Measurements from ENCODE around the gene DUSP5.

The DUSP5 gene

GRCh38 chr10:110506448-110506847, 8.7 kb downstream of the DUSP5 start:
- no peaks in the 10 kb centered on the region for H3K9me2 ChIP-seq (replicated peaks; ENCODE audit: insufficient read depth, low read length)
- no peak overlapping the region for H2AFZ ChIP-seq (ENCODE audit: low read length)
- DNase-seq = no peak
- H3K9me3 ChIP-seq (replicated peaks; ENCODE audit: insufficient read depth, low read length) = no peaks in the 10 kb centered on the region
- H3K36me3 ChIP-seq (replicated peaks; ENCODE audit: insufficient read depth, low read length) = peaks cover 65% of the 10 kb centered on the region
- H3K27ac ChIP-seq (ENCODE audit: low read length) = no peak overlapping the region
- peaks cover 100% of the 10 kb centered on the region for H3K79me2 ChIP-seq (ENCODE audit: low read length)
- H3K9ac ChIP-seq (ENCODE audit: low read length) = no peak overlapping the region
- peaks cover 94% of the 10 kb centered on the region for H4K20me1 ChIP-seq (ENCODE audit: insufficient read depth, low read length)
- no peak overlapping the region for H3K4me3 ChIP-seq (ENCODE audit: low read length)
- TF ChIP-seq EZH2 (optimal IDR thresholded peaks at IDR 0.05; ENCODE audit: low read depth, low read length) (no peak), CTCF (IDR thresholded peaks at IDR 0.05; ENCODE audit: low read length) (no peak), EZH2phosphoT487 (IDR thresholded peaks at IDR 0.05; ENCODE audit: low read length) (no peak)
- no peaks in the 10 kb centered on the region for H3K27me3 ChIP-seq (replicated peaks; ENCODE audit: insufficient read depth, low read length)
- peaks cover 96% of the 10 kb centered on the region for H3F3A ChIP-seq (ENCODE audit: insufficient read depth, low read length)
- peaks cover 59% of the 10 kb centered on the region for H3K4me1 ChIP-seq (ENCODE audit: low read length)
- no peak overlapping the region for H3K4me2 ChIP-seq (ENCODE audit: low read depth, low read length)

GRCh38 chr10:110507346-110507745, 9.6 kb downstream of the DUSP5 start:
- no peaks in the 10 kb centered on the region for H3K9me2 ChIP-seq (replicated peaks; ENCODE audit: insufficient read depth, low read length)
- peaks cover 50% of the 10 kb centered on the region for H3K4me1 ChIP-seq (ENCODE audit: low read length)
- no peak overlapping the region for H3K4me3 ChIP-seq (ENCODE audit: low read length)
- no peaks in the 10 kb centered on the region for H3K9me3 ChIP-seq (replicated peaks; ENCODE audit: insufficient read depth, low read length)
- peaks cover 73% of the 10 kb centered on the region for H3K36me3 ChIP-seq (replicated peaks; ENCODE audit: insufficient read depth, low read length)
- no peak for DNase-seq
- H3F3A ChIP-seq (ENCODE audit: insufficient read depth, low read length) = peaks cover 96% of the 10 kb centered on the region
- TF ChIP-seq EZH2phosphoT487 (IDR thresholded peaks at IDR 0.05; ENCODE audit: low read length) = no peak
- TF ChIP-seq CTCF (IDR thresholded peaks at IDR 0.05; ENCODE audit: low read length) = no peak
- TF ChIP-seq EZH2 (optimal IDR thresholded peaks at IDR 0.05; ENCODE audit: low read depth, low read length) = no peak
- no peak overlapping the region for H3K9ac ChIP-seq (ENCODE audit: low read length)
- no peaks in the 10 kb centered on the region for H3K27me3 ChIP-seq (replicated peaks; ENCODE audit: insufficient read depth, low read length)
- H3K79me2 ChIP-seq (ENCODE audit: low read length) = peaks cover 100% of the 10 kb centered on the region
- H3K27ac ChIP-seq (ENCODE audit: low read length) = no peak overlapping the region; the same call in 1 of the 2 replicates
- H4K20me1 ChIP-seq (ENCODE audit: insufficient read depth, low read length) = peaks cover 95% of the 10 kb centered on the region
- H3K4me2 ChIP-seq (ENCODE audit: low read depth, low read length) = no peak overlapping the region
- H2AFZ ChIP-seq (ENCODE audit: low read length) = no peak overlapping the region

GRCh38 chr10:110508159-110508788, 10.6 kb downstream of the DUSP5 start:
- Histone ChIP-seq H3K27ac (ENCODE audit: low read length) (no peak overlapping the region; the same call in 1 of the 2 replicates), H3F3A (ENCODE audit: insufficient read depth, low read length) (peaks cover 96% of the 10 kb centered on the region), H3K4me3 (ENCODE audit: low read length) (no peak overlapping the region), H3K27me3 (replicated peaks; ENCODE audit: insufficient read depth, low read length) (no peaks in the 10 kb centered on the region), H2AFZ (ENCODE audit: low read length) (no peak overlapping the region), H4K20me1 (ENCODE audit: insufficient read depth, low read length) (peaks cover 95% of the 10 kb centered on the region), H3K9me2 (replicated peaks; ENCODE audit: insufficient read depth, low read length) (no peaks in the 10 kb centered on the region), H3K4me1 (ENCODE audit: low read length) (peaks cover 41% of the 10 kb centered on the region), H3K9me3 (replicated peaks; ENCODE audit: insufficient read depth, low read length) (no peaks in the 10 kb centered on the region), H3K36me3 (replicated peaks; ENCODE audit: insufficient read depth, low read length) (peaks cover 73% of the 10 kb centered on the region), H3K4me2 (ENCODE audit: low read depth, low read length) (no peak overlapping the region), H3K9ac (ENCODE audit: low read length) (no peak overlapping the region), H3K79me2 (ENCODE audit: low read length) (peaks cover 100% of the 10 kb centered on the region)
- no peak for DNase-seq
- TF ChIP-seq EZH2phosphoT487 (IDR thresholded peaks at IDR 0.05; ENCODE audit: low read length) = no peak

GRCh38 chr10:110508806-110509544, 11.3 kb downstream of the DUSP5 start:
- Histone ChIP-seq H3K4me2 (ENCODE audit: low read depth, low read length) (no peak overlapping the region), H3K27ac (ENCODE audit: low read length) (no peak overlapping the region), H2AFZ (ENCODE audit: low read length) (no peak overlapping the region), H3K9me2 (replicated peaks; ENCODE audit: insufficient read depth, low read length) (no peaks in the 10 kb centered on the region), H4K20me1 (ENCODE audit: insufficient read depth, low read length) (peaks cover 96% of the 10 kb centered on the region), H3K9ac (ENCODE audit: low read length) (no peak overlapping the region), H3K4me3 (ENCODE audit: low read length) (no peak overlapping the region), H3K27me3 (replicated peaks; ENCODE audit: insufficient read depth, low read length) (no peaks in the 10 kb centered on the region), H3F3A (ENCODE audit: insufficient read depth, low read length) (peaks cover 96% of the 10 kb centered on the region), H3K9me3 (replicated peaks; ENCODE audit: insufficient read depth, low read length) (no peaks in the 10 kb centered on the region), H3K36me3 (replicated peaks; ENCODE audit: insufficient read depth, low read length) (peaks cover 73% of the 10 kb centered on the region), H3K4me1 (ENCODE audit: low read length) (peaks cover 34% of the 10 kb centered on the region), H3K79me2 (ENCODE audit: low read length) (peaks cover 100% of the 10 kb centered on the region)
- DNase-seq = no peak
- no peak for TF ChIP-seq EZH2 (optimal IDR thresholded peaks at IDR 0.05; ENCODE audit: low read depth, low read length)
- no peak for TF ChIP-seq EZH2phosphoT487 (IDR thresholded peaks at IDR 0.05; ENCODE audit: low read length)
- no peak for TF ChIP-seq CTCF (IDR thresholded peaks at IDR 0.05; ENCODE audit: low read length)
